ENCODE results near the gene ZSCAN1. TPM values are rescaled to one million over a fixed set of nuclear protein-coding genes. Genes with fewer than 3 reads are reported as not detected.
A peak's percentile ranks its signal among the peaks of the same experiment; 100 is the strongest.

ZSCAN1 gene
- total and polyA plus RNA-seq, 2 of the 4 experiments (the other 2 are of a cell fraction), result not detected

GRCh38 chr19:58003174-58003828, 30.5 kb upstream of the ZSCAN1 start:
- H2AK5ac ChIP-seq (ENCODE audit: low read depth, low read length), result peak overlapping the region; percentile 56; the same call in 1 of the 2 replicates
- H3K4ac ChIP-seq (ENCODE audit: low read depth, low read length), result peak overlapping the region; percentile 92
- H2BK5ac ChIP-seq (ENCODE audit: low read depth, low read length, poor library complexity, severe bottlenecking), result peak overlapping the region; percentile 20
- H3K56ac ChIP-seq (ENCODE audit: extremely low read depth, insufficient read depth, low read length), result peak overlapping the region; percentile 19; the same call in 1 of the 2 replicates
- in situ Hi-C loops (cut with MboI; ENCODE audit: low sequenced_read_pairs), result no loop called here
- peaks cover 24 to 39% of the 10 kb centered on the region in 2 experiments for H3K79me1 ChIP-seq (ENCODE audit: low read depth in 1 of 2, low read length in 2 of 2)
- H3K4me3 ChIP-seq (ENCODE audit: insufficient read depth, low read depth, low read length), result peak overlapping the region; percentile 82
- H3K9ac ChIP-seq (ENCODE audit: low read depth, low read length), result peak overlapping the region; percentile 34
- H3K27me3 ChIP-seq (ENCODE audit: control insufficient read depth, insufficient read depth, low read length), result no peaks in the 10 kb centered on the region
- BruUV-seq (replicated peaks), result TSS peak; percentile 23
- peaks cover 46% of the 10 kb centered on the region for H3K36me3 ChIP-seq (ENCODE audit: control insufficient read depth, insufficient read depth, low read length)
- peak overlapping the region; percentile 34 for H3K27ac ChIP-seq (ENCODE audit: insufficient read depth, low read length)
- peak overlapping the region; percentile 7; the same call in 1 of the 2 replicates for H3K18ac ChIP-seq (ENCODE audit: low read depth, low read length)
- no peaks in the 10 kb centered on the region for H3K9me1 ChIP-seq (ENCODE audit: insufficient read depth, low read length)
- peak overlapping the region; percentile 70 for H4K91ac ChIP-seq (ENCODE audit: insufficient read depth, low read depth, low read length)
- dilution Hi-C loops (cut with HindIII; ENCODE audit: low sequenced_read_pairs, unreplicated experiment), result no loop called here
- H4K20me1 ChIP-seq (ENCODE audit: insufficient read depth, low read length), result no peaks in the 10 kb centered on the region
- ChIA-PET CTCF (interaction anchor here (1.3 kb wide), 1 partner anchor 17 kb away, joined by 4 read pairs; no protein-coding TSS in a partner anchor), POLR2A (ENCODE audit: unreplicated experiment) (interaction anchor here (0.6 kb wide), 1 partner anchor 180 kb away, joined by 3 read pairs; the partner anchor contains the start of gene ZNF274)
- H3K4me2 ChIP-seq (ENCODE audit: low read depth, low read length), result peak overlapping the region; percentile 81
- H4K8ac ChIP-seq (ENCODE audit: low read depth in 2 of 2, low read length in 2 of 2), result peak overlapping the region; percentile 97 to 98
- H3K23ac ChIP-seq (ENCODE audit: low read depth, low read length), result peak overlapping the region; percentile 92
- intact Hi-C loops (cut with micrococcal nuclease), result loop anchor here (10.0 kb wide), 1 partner anchor 152 kb away; the partner anchor contains the start of gene ZNF329
- peak overlapping the region; percentile 100 for H2AFZ ChIP-seq (replicated peaks; ENCODE audit: low read length, poor library complexity)
- H2BK20ac ChIP-seq (ENCODE audit: low read depth, low read length), result peak overlapping the region; percentile 25; the same call in 1 of the 2 replicates
- ATAC-seq (ENCODE audit: low read depth), result peak; percentile 9
- H2BK15ac ChIP-seq (ENCODE audit: low read depth, low read length), result 0 out of 3 replicates have a peak overlapping the region, but pooled peaks have one; percentile 7
- no peak for DNase-seq
- H4K5ac ChIP-seq (ENCODE audit: low read depth, low read length), result peak overlapping the region; percentile 79
- peak overlapping the region; percentile 65 for H2AK9ac ChIP-seq (replicated peaks; ENCODE audit: low read depth, low read length, poor library complexity)
- H3K9me3 ChIP-seq (ENCODE audit: control insufficient read depth, insufficient read depth, low read length), result peaks cover 58% of the 10 kb centered on the region
- 37% methylated on average over 11 of the region's 31 CpGs; no CpG with 5 or more reads in 1 of the 2 experiments for whole genome bisulfite sequencing, 2 experiments (ENCODE audit: extremely low coverage in 2 of 2, insufficient read length in 1 of 2)
- H3K4me1 ChIP-seq (ENCODE audit: control insufficient read depth, insufficient read depth, low read length), result no peaks in the 10 kb centered on the region
- no peak for TF ChIP-seq RCOR1 (IDR thresholded peaks at IDR 0.05; ENCODE audit: insufficient replicate concordance, low read length)
- H3K14ac ChIP-seq (replicated peaks; ENCODE audit: low read depth, low read length), result peak overlapping the region; percentile 97
- peak overlapping the region; percentile 60; the same call in 1 of the 2 replicates for H2BK120ac ChIP-seq (ENCODE audit: low read depth, low read length)
